OCI-LY3 (cell line): ENCODE measurements around the gene KRTAP10-11.
"Not testable (repeated sequence)": the region's sequence is repeated elsewhere in the genome, so short reads cannot be mapped to it uniquely, and the experiment has no call there.

ENCODE experiments used
- EZH2phosphoT487 ChIP-seq: fragments of 200-600 bp; shearing (Covaris generic); IDR thresholded peaks from 2 replicates; pipeline ENCODE4 v1.6.1; 2018; ENCODE audit warnings: antibody characterized with exemption, mixed run types, low read depth
- TF ChIP-seq, protein P1 (sequence below): fragments of 200-600, 300-600 bp; sonication (generic); IDR thresholded peaks from 2 replicates; pipeline ENCODE4 v1.5.1; 2014; ENCODE audit warnings: antibody characterized with exemption, low read length, low read depth

DNA sequence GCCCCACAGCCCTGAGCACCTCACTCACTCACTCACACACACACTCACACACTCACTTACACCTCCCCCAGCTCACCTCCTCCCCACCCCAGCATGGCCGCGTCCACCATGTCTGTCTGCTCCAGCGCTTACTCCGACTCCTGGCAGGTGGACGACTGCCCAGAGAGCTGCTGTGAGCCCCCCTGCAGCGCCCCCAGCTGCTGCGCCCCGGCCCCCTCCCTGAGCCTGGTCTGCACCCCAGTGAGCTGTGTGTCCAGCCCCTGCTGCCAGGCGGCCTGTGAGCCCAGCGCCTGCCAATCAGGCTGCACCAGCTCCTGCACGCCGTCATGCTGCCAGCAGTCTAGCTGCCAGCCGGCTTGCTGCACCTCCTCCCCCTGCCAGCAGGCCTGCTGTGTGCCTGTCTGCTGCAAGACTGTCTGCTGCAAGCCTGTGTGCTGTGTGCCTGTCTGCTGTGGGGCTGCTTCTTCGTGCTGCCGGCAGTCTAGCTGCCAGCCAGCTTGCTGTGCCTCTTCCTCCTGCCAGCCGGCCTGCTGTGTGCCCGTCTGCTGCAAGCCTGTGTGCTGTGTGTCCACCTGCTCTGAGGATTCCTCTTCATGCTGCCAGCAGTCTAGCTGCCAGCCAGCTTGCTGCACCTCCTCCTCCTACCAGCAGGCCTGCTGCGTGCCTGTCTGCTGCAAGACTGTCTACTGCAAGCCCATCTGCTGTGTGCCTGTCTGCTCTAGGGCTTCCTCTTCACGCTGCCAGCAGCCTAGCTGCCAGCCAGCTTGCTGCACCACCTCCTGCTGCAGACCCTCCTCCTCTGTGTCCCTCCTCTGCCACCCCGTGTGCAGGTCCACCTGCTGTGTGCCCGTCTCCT, at the start of gene KRTAP10-11:
- TF ChIP-seq, protein P1, sequence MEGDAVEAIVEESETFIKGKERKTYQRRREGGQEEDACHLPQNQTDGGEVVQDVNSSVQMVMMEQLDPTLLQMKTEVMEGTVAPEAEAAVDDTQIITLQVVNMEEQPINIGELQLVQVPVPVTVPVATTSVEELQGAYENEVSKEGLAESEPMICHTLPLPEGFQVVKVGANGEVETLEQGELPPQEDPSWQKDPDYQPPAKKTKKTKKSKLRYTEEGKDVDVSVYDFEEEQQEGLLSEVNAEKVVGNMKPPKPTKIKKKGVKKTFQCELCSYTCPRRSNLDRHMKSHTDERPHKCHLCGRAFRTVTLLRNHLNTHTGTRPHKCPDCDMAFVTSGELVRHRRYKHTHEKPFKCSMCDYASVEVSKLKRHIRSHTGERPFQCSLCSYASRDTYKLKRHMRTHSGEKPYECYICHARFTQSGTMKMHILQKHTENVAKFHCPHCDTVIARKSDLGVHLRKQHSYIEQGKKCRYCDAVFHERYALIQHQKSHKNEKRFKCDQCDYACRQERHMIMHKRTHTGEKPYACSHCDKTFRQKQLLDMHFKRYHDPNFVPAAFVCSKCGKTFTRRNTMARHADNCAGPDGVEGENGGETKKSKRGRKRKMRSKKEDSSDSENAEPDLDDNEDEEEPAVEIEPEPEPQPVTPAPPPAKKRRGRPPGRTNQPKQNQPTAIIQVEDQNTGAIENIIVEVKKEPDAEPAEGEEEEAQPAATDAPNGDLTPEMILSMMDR: not testable (repeated sequence)
- TF ChIP-seq EZH2phosphoT487: not testable (repeated sequence)
